ENCODE results near the gene ZNF398.

Gene ZNF398

DNA sequence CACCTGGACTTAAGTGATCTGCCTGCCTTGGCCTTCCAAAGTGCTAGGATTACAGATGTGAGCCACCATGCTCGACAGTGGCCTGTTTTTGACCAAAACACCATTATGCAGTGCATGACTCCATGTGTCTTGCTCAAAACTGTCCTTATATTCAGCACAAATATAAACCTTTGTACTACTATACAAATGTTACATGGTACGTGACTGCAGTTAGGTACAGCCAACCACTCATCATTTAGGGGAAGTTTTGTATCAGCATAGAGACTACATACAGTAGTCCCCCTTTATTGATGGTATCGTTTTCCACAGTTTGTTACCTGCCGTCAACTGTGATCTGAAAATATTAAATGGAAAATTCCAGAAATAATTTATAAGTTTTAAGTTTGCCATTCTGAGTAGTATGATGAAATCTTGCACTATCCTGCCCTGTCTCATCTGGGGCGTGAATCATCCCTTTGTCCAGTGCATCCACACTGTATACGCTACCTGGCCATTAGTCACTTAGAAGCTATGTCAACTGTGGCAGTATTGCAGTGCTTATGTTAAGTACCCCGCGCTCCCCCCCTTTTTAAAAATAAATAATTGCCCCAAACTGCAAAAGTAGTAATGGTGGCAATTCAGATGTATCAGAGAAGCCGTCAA lies 24.8 kb downstream of the ZNF398 start:
- TF ChIP-seq CEBPB (IDR thresholded peaks at IDR 0.05): no peak
- no peak for TF ChIP-seq CREB1 (IDR thresholded peaks at IDR 0.05; ENCODE audit: low read depth)
- no peak for TF ChIP-seq NFIC (IDR thresholded peaks at IDR 0.05)
- no peak for TF ChIP-seq USF1 (IDR thresholded peaks at IDR 0.05)
- no peak for TF ChIP-seq EP300 (IDR thresholded peaks at IDR 0.05; ENCODE audit: borderline replicate concordance)
- TF ChIP-seq TCF12 (IDR thresholded peaks at IDR 0.05; ENCODE audit: low read depth): no peak

- TF ChIP-seq TEAD4 (IDR thresholded peaks at IDR 0.05): no peak
- TF ChIP-seq YY1 (IDR thresholded peaks at IDR 0.05; ENCODE audit: low read depth): no peak
- no peak for TF ChIP-seq EP300 (IDR thresholded peaks at IDR 0.05; ENCODE audit: borderline replicate concordance)
- TF ChIP-seq, protein P1, sequence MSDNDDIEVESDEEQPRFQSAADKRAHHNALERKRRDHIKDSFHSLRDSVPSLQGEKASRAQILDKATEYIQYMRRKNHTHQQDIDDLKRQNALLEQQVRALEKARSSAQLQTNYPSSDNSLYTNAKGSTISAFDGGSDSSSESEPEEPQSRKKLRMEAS (IDR thresholded peaks at IDR 0.05): no peak
- no peak for TF ChIP-seq ZBTB7A (IDR thresholded peaks at IDR 0.05; ENCODE audit: low read depth)
- TF ChIP-seq USF1 (IDR thresholded peaks at IDR 0.05): no peak
- no peak for TF ChIP-seq RAD21 (IDR thresholded peaks at IDR 0.05; ENCODE audit: low read depth)
- TF ChIP-seq TCF12 (IDR thresholded peaks at IDR 0.05; ENCODE audit: low read depth): no peak
- no peak for TF ChIP-seq NFIC (IDR thresholded peaks at IDR 0.05)
Observed at GRCh38 chr7:149172534-149172920, 25.3 kb downstream of the ZNF398 start.

GRCh38 chr7:149175150-149175549 lies 27.9 kb downstream of the ZNF398 start:
- TF ChIP-seq, protein P1 (IDR thresholded peaks at IDR 0.05): no peak
- TF ChIP-seq USF1 (IDR thresholded peaks at IDR 0.05) (no peak), EGR1 (IDR thresholded peaks at IDR 0.05) (no peak), ZBTB7A (IDR thresholded peaks at IDR 0.05; ENCODE audit: low read depth) (no peak), CREB1 (IDR thresholded peaks at IDR 0.05; ENCODE audit: low read depth) (no peak), TEAD4 (IDR thresholded peaks at IDR 0.05) (no peak), FOXM1 (IDR thresholded peaks at IDR 0.05; ENCODE audit: borderline replicate concordance, low read depth) (no peak), TCF12 (IDR thresholded peaks at IDR 0.05; ENCODE audit: low read depth) (no peak), EP300 (IDR thresholded peaks at IDR 0.05; ENCODE audit: borderline replicate concordance) (no peak), CEBPB (IDR thresholded peaks at IDR 0.05) (no peak), NFIC (IDR thresholded peaks at IDR 0.05) (no peak), YY1 (IDR thresholded peaks at IDR 0.05; ENCODE audit: low read depth) (no peak), RAD21 (IDR thresholded peaks at IDR 0.05; ENCODE audit: low read depth) (no peak), TAF1 (IDR thresholded peaks at IDR 0.05; ENCODE audit: low read depth) (no peak)
- TF ChIP-seq, protein P2, sequence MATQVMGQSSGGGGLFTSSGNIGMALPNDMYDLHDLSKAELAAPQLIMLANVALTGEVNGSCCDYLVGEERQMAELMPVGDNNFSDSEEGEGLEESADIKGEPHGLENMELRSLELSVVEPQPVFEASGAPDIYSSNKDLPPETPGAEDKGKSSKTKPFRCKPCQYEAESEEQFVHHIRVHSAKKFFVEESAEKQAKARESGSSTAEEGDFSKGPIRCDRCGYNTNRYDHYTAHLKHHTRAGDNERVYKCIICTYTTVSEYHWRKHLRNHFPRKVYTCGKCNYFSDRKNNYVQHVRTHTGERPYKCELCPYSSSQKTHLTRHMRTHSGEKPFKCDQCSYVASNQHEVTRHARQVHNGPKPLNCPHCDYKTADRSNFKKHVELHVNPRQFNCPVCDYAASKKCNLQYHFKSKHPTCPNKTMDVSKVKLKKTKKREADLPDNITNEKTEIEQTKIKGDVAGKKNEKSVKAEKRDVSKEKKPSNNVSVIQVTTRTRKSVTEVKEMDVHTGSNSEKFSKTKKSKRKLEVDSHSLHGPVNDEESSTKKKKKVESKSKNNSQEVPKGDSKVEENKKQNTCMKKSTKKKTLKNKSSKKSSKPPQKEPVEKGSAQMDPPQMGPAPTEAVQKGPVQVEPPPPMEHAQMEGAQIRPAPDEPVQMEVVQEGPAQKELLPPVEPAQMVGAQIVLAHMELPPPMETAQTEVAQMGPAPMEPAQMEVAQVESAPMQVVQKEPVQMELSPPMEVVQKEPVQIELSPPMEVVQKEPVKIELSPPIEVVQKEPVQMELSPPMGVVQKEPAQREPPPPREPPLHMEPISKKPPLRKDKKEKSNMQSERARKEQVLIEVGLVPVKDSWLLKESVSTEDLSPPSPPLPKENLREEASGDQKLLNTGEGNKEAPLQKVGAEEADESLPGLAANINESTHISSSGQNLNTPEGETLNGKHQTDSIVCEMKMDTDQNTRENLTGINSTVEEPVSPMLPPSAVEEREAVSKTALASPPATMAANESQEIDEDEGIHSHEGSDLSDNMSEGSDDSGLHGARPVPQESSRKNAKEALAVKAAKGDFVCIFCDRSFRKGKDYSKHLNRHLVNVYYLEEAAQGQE (IDR thresholded peaks at IDR 0.05; ENCODE audit: low read depth): no peak

- TF ChIP-seq EGR1 (IDR thresholded peaks at IDR 0.05) (no peak), NFIC (IDR thresholded peaks at IDR 0.05) (no peak), TCF12 (IDR thresholded peaks at IDR 0.05; ENCODE audit: low read depth) (no peak), USF1 (IDR thresholded peaks at IDR 0.05) (no peak), TAF1 (IDR thresholded peaks at IDR 0.05; ENCODE audit: low read depth) (no peak), RAD21 (IDR thresholded peaks at IDR 0.05; ENCODE audit: low read depth) (no peak), FOXM1 (IDR thresholded peaks at IDR 0.05; ENCODE audit: borderline replicate concordance, low read depth) (no peak), CEBPB (IDR thresholded peaks at IDR 0.05) (no peak), YY1 (IDR thresholded peaks at IDR 0.05; ENCODE audit: low read depth) (no peak)
- TF ChIP-seq, protein P2 (IDR thresholded peaks at IDR 0.05; ENCODE audit: low read depth): no peak
Observed at GRCh38 chr7:149179241-149179640, 32.0 kb downstream of the ZNF398 start.

DNA sequence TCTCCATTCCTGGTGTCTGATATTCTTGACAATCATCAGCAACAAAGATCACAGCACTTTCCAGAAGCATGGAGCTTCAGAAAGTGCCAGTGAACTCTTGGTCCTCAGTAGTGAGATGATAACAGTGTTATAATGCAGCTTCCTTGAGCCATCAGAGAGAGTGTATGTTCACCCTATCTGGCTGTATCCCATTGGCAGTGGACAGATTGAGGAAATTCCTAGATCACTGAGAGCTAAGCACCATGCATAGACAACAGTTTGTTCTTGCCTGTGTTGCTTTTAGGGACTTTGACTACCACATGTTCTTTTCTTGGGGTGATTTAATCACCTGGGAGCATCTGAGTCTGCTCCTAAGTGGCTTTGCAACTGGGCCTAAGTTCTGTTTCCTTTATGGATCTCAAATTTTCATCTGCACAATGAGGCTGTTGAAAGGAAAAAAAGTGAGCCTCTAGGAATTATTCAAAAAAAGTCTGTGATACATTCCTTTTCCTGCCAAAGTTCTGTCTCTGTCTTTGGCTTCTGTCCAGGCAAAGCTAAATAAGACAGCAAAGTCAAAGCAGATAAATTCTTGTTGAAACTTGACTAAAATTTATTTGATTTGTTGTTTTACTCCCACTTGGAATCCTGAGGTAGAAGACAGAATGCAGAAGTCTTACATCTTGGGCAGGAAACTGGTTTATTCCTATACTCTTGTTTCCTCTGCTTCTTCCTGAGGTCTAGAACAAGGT lies 33.6 kb downstream of the ZNF398 start:
- TF ChIP-seq TCF12 (IDR thresholded peaks at IDR 0.05; ENCODE audit: low read depth) (no peak), CREB1 (IDR thresholded peaks at IDR 0.05; ENCODE audit: low read depth) (no peak), FOXM1 (IDR thresholded peaks at IDR 0.05; ENCODE audit: borderline replicate concordance, low read depth) (no peak), TEAD4 (IDR thresholded peaks at IDR 0.05) (no peak), USF1 (IDR thresholded peaks at IDR 0.05) (no peak), EGR1 (IDR thresholded peaks at IDR 0.05) (no peak), YY1 (IDR thresholded peaks at IDR 0.05; ENCODE audit: low read depth) (no peak), TAF1 (IDR thresholded peaks at IDR 0.05; ENCODE audit: low read depth) (no peak), RAD21 (IDR thresholded peaks at IDR 0.05; ENCODE audit: low read depth) (no peak)
- TF ChIP-seq, protein P1 (IDR thresholded peaks at IDR 0.05): no peak

Measured in Ishikawa (cell line).